Lower leg skin (tissue), 3 donors: ENCODE data around the gene FMNL3.

Experiments used
- CTCF ChIP-seq, 3 donors: fragments of 450-650 bp; IDR thresholded peaks; one replicate each; pipeline ENCODE4 v1.5.1; 2016; ENCODE audit warnings: antibody characterized with exemption in 3 of 3, mild to moderate bottlenecking in 3 of 3, moderate library complexity in 2 of 3
- POLR2A ChIP-seq, 2 donors: fragments of 450-650 bp; IDR thresholded peaks; one replicate each; pipeline ENCODE4 v1.6.1; 2016 to 2017; ENCODE audit warnings: antibody characterized with exemption in 2 of 2, mild to moderate bottlenecking in 1 of 2, moderate library complexity in 1 of 2

GRCh38 chr12:49697808-49698207 is 9.4 kb downstream of the FMNL3 start:
- no peak for TF ChIP-seq CTCF (IDR thresholded peaks at IDR 0.05)
- no peak for TF ChIP-seq POLR2A (IDR thresholded peaks at IDR 0.05)
